Spleen (tissue), 11 donors: Measurements from ENCODE around the gene BLOC1S4. TPM values are rescaled to one million over a fixed set of nuclear protein-coding genes. Genes with fewer than 3 reads are reported as not detected.

ENCODE experiments used
- DNase-seq: peaks from one replicate; pipeline ENCODE4 v3.0.0-alpha.2; 2020
- H3K27ac ChIP-seq, 8 donors: fragments of 200-600 bp; sonication (generic) in 7 of 8; 1 replicate in 4 of 8; 2 replicates in 4 of 8; pipeline versions ENCODE4 v1.5.0 to v1.8.0; 2016 to 2021; ENCODE audit warnings: inconsistent platforms in 4 of 8, mild to moderate bottlenecking in 4 of 8, moderate library complexity in 1 of 8
- H3K27me3 ChIP-seq, 7 donors: fragments of 200-600 bp; sonication (generic) in 6 of 7; replicated peaks in 1 of 7; 1 replicate in 4 of 7; 2 replicates in 3 of 7; pipeline versions ENCODE4 v1.5.0 to v1.8.0; 2016 to 2021; ENCODE audit warnings: inconsistent platforms in 3 of 7, mild to moderate bottlenecking in 1 of 7
- H3K36me3 ChIP-seq, 6 donors: fragments of 200-600 bp; sonication (generic) in 5 of 6; 1 replicate in 4 of 6; 2 replicates in 2 of 6; pipeline versions ENCODE4 v1.5.0 to v1.8.0; 2016 to 2021; ENCODE audit warnings: inconsistent platforms in 2 of 6
- H3K4me1 ChIP-seq, 6 donors: fragments of 200-600 bp; sonication (generic) in 5 of 6; 1 replicate in 3 of 6; 2 replicates in 3 of 6; pipeline versions ENCODE4 v1.5.0 to v1.8.0; 2016 to 2021; ENCODE audit warnings: inconsistent platforms in 3 of 6
- H3K4me3 ChIP-seq, 8 donors: fragments of 200-600 bp; sonication (generic) in 7 of 8; 1 replicate in 4 of 8; 2 replicates in 4 of 8; pipeline versions ENCODE4 v1.5.0 to v1.8.0; 2016 to 2021; ENCODE audit warnings: inconsistent platforms in 4 of 8, mild to moderate bottlenecking in 4 of 8, moderate library complexity in 2 of 8
- H3K9me3 ChIP-seq, 8 donors: fragments of 200-600 bp; sonication (generic) in 7 of 8; 1 replicate in 4 of 8; 2 replicates in 4 of 8; pipeline versions ENCODE4 v1.5.0 to v1.8.0; 2016 to 2021; ENCODE audit warnings: inconsistent platforms in 4 of 8
- POLR2A ChIP-seq, 3 donors: fragments of 450-650 bp; IDR thresholded peaks; one replicate each; pipeline ENCODE4 v1.5.1; 2017; ENCODE audit warnings: antibody characterized with exemption in 3 of 3, mild to moderate bottlenecking in 1 of 3
- POLR2AphosphoS5 ChIP-seq, 3 donors: sonication (generic); formaldehyde crosslinking; IDR thresholded peaks; one replicate each; pipeline ENCODE4 v1.5.1; 2017; ENCODE audit warnings: antibody characterized with exemption in 3 of 3
- WGBS, 5 donors: extraction: QIAGEN DNeasy Blood & Tissue Kit in 3 of 5; methylation state at CpG; one replicate each; pipeline versions ENCODE4 v1.1.5 to v1.1.7; 2013 to 2018; 5-methylcytosine and 5-hydroxymethylcytosine counted together
- intact Hi-C: fragments of 100-400 bp; cut with DNase I; formaldehyde crosslinking; loops from one replicate; pipeline ENCODE4 v1.15.0; 2023; ENCODE audit warnings: low total_unique reads
- polyA plus RNA-seq, 3 donors: library from polyadenylated mRNA; stranded (reverse); fragments of 200-250 nt; gene quantifications; one replicate each; pipeline ENCODE4 v1.2.1, GENCODE V29; 2013
- total RNA-seq, 7 donors: library from RNA; depleted of rRNA in 3 of 7; stranded (reverse); fragments of >200 nt in 3 of 7; fragmentation: NEBNext Ultra II Directional in 4 of 7; extraction: Animal tissue kit (Norgen Biotek cat#: 25700) in 4 of 7; gene quantifications; one replicate each; pipeline versions ENCODE4 v1.1.0 to v1.2.1, GENCODE V29; 2016 to 2021
- TF ChIP-seq, protein P1 (sequence below), 11 experiments: fragments of 200-600 bp in 7 of 11; fragments of 450-650 bp in 4 of 11; sonication (generic) in 4 of 11; IDR thresholded peaks in 8 of 11; conservative IDR thresholded peaks in 3 of 11; 1 replicate in 7 of 11; 2 replicates in 4 of 11; pipeline versions ENCODE4 v1.4.0 to v1.8.0; 2016 to 2021; ENCODE audit warnings: antibody characterized with exemption in 11 of 11, inconsistent platforms in 4 of 11, mild to moderate bottlenecking in 1 of 11
- donor health status: healthy with polysubstance abuse.
- donor health status: DM: no; HTN: no; CAD: no; lungs with moderate emphysema.
- donor health status: DM: no; HTN: no; CAD: no.
- donor health status: Bipolar disorder and iron deficiency.
- donor health status: healthy.
- donor health status: DM: no; HTN: no; CAD: no.
- donor health status: DM: yes; HTN: yes; CAD: no.

Gene BLOC1S4
- total and polyA plus RNA-seq, 10 donors, result 13.4 to 24.2 (median 19.0) TPM

DNA sequence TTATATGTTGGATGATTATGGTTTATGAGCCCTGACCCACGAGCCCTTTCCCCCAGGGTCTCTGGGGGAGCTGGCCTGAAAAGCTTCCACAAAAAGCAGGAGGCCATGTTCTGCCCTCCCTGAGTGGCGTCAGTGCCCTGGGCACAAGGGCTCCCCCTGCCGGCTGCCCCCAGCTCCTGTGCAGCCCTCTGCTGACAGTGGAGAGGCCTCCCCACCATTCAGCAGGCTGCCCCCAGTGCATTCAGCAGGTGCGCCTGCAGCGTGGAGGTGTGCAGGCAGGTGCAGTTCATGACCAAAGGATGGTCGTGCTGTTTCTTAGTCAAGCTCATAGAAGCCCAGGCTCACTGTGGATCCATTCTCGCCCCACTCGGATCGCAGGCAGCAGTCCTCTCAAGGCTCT is 34.8 kb upstream of the BLOC1S4 start:
- Histone ChIP-seq H3K4me3 (no peak overlapping the region), H3K36me3 (peaks cover 0 to 31% (median 0%) of the 10 kb centered on the region in 6 donors), H3K27ac (no peak overlapping the region), H3K27me3 (no peaks in the 10 kb centered on the region), H3K9me3 (peaks cover 0 to 14% (median 6%) of the 10 kb centered on the region in 8 donors), H3K4me1 (peaks cover 13 to 37% (median 16%) of the 10 kb centered on the region in 6 donors)
- DNase-seq, result peak; percentile 81
- intact Hi-C loops, result no loop called here
- TF ChIP-seq POLR2A (IDR thresholded peaks at IDR 0.05), result no peak
- TF ChIP-seq POLR2AphosphoS5 (IDR thresholded peaks at IDR 0.05), result peak in 2 of 3 donors; percentile 21 to 33
- TF ChIP-seq, protein P1, sequence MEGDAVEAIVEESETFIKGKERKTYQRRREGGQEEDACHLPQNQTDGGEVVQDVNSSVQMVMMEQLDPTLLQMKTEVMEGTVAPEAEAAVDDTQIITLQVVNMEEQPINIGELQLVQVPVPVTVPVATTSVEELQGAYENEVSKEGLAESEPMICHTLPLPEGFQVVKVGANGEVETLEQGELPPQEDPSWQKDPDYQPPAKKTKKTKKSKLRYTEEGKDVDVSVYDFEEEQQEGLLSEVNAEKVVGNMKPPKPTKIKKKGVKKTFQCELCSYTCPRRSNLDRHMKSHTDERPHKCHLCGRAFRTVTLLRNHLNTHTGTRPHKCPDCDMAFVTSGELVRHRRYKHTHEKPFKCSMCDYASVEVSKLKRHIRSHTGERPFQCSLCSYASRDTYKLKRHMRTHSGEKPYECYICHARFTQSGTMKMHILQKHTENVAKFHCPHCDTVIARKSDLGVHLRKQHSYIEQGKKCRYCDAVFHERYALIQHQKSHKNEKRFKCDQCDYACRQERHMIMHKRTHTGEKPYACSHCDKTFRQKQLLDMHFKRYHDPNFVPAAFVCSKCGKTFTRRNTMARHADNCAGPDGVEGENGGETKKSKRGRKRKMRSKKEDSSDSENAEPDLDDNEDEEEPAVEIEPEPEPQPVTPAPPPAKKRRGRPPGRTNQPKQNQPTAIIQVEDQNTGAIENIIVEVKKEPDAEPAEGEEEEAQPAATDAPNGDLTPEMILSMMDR (IDR thresholded peaks at IDR 0.05 in 8 of 11, conservative IDR thresholded peaks at IDR 0.05 in 3 of 11), result peak in 3 of 11 experiments; percentile 16 to 41 (median 24)
- 82 to 91% (median 87%) methylated on average over 1 to 9 of the region's 9 CpGs for WGBS, 5 donors

DNA sequence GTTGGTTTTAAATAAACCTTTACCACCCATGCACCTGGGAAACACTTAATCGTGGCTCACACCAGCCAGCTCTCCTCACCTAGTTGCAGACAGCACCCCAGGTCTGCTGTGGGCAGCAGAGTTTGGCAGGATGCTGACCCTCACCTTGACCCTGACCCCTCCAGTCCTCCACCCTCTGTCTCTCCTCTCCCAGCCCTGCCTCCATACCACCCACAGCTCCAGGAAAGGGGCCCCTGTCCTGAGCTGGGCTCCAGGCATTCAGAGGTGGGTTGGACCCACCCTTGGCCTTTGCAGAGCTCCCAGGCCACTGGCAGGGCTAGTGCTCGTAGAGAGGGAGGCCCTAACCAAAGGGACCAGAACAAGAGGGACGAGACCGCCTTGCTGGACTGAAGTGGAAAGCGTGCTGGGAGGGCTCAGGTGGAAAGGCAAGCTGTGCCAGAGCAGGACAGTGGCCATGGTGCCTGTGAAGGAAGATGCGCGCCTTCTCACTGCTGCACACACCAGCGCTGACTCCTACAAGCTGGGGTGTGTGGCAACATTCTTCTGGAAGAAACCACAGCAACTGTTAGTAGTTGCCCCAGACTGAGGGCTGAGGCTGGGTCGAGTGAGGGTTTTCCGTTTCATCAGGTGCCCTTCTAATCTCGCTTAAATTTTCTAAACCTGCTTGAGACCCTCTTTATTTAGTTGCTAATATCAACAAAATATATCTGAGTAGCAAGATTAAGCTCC is 32.9 kb upstream of the BLOC1S4 start:
- Histone ChIP-seq H3K9me3 (peaks cover 0 to 14% (median 6%) of the 10 kb centered on the region in 8 donors), H3K27ac (no peak overlapping the region), H3K36me3 (peaks cover 0 to 17% (median 0%) of the 10 kb centered on the region in 6 donors), H3K4me3 (no peak overlapping the region), H3K4me1 (peaks cover 0 to 38% (median 2%) of the 10 kb centered on the region in 6 donors), H3K27me3 (no peaks in the 10 kb centered on the region)
- no peak for DNase-seq
- WGBS, 5 donors, result 59 to 82% (median 73%) methylated on average over 11 of the region's 11 CpGs
- TF ChIP-seq POLR2A (IDR thresholded peaks at IDR 0.05) (no peak), POLR2AphosphoS5 (IDR thresholded peaks at IDR 0.05) (peak; percentile 29 to 39 (median 34))
- TF ChIP-seq, protein P1 (IDR thresholded peaks at IDR 0.05 in 8 of 11, conservative IDR thresholded peaks at IDR 0.05 in 3 of 11), result no peak
- intact Hi-C loops, result no loop called here

DNA sequence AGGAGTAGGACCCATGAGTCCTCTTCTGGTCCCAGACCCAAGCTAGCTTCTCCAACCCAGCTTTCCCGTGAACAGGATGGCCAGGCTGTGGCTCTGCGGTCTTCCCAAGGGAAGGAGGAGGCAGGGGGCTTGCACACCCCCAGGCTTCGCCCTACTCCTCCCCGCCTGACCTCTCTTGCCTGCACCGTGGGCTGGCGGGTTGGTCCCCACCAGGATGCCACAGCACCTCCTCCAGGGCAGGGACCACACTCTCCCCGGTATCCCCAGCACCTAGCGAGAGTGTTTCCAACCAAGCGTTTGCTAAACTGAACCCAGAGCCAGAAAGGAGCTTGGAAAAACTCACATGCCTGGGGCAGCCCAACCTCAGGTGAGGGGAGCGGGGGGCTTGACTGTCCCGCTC is 31.3 kb upstream of the BLOC1S4 start:
- H3K27ac ChIP-seq, result no peak overlapping the region
- no peak for DNase-seq
- peaks cover 0 to 54% (median 13%) of the 10 kb centered on the region in 6 donors for H3K4me1 ChIP-seq
- H3K9me3 ChIP-seq, result peaks cover 0 to 10% (median 6%) of the 10 kb centered on the region in 8 donors
- intact Hi-C loops, result no loop called here
- 87 to 97% (median 92%) methylated on average over 9 to 11 of the region's 11 CpGs for WGBS, 5 donors
- no peak overlapping the region for H3K4me3 ChIP-seq
- peaks cover 0 to 10% (median 0%) of the 10 kb centered on the region in 6 donors for H3K36me3 ChIP-seq
- TF ChIP-seq POLR2AphosphoS5 (IDR thresholded peaks at IDR 0.05), result peak in 1 of 3 donors; percentile 16
- TF ChIP-seq, protein P1 (IDR thresholded peaks at IDR 0.05 in 8 of 11, conservative IDR thresholded peaks at IDR 0.05 in 3 of 11), result no peak
- H3K27me3 ChIP-seq, result no peaks in the 10 kb centered on the region

DNA sequence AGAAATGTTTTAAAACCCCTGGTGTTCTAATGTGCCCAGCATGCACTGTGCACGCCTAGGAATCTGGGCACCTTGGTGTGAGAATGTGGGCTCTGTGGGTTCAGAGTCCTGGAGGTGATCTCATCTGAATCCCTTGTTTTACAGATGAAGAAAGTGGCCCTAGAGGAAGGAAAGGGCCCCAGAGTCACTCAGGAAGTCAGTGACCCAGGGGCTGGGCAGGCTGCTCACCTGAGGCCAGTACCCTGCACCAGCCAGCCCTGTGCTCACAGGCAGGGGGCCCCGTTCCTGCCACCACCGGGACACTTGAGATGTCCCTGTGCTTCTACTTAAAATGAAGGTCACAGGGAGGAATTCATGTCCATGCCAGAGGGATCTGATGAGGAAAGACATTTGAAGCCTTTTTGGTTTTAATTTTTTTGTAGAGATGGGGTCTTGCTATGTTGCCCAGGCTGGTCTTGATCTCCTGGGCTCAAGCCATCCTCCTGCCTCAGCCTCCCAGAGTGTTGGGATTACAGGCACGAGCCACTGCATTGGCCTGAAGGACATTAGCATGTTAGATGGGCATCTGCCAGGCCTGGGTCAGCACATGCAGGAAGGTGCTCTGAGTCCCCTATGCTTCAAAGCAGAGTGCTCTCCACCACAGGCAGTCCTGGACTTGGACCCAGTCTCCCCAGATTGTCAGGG is 29.7 kb upstream of the BLOC1S4 start:
- Histone ChIP-seq H3K4me3 (no peak overlapping the region), H3K4me1 (peaks cover 8 to 70% (median 28%) of the 10 kb centered on the region in 6 donors), H3K27me3 (no peaks in the 10 kb centered on the region), H3K27ac (peak overlapping the region in 2 of 8 donors; percentile 24 to 30), H3K9me3 (no peaks in the 10 kb centered on the region), H3K36me3 (no peaks in the 10 kb centered on the region)
- intact Hi-C loops, result no loop called here
- WGBS, 5 donors, result 39 to 81% (median 72%) methylated on average over 3 to 4 of the region's 4 CpGs
- TF ChIP-seq POLR2A (IDR thresholded peaks at IDR 0.05) (no peak), POLR2AphosphoS5 (IDR thresholded peaks at IDR 0.05) (no peak)
- TF ChIP-seq, protein P1 (IDR thresholded peaks at IDR 0.05 in 8 of 11, conservative IDR thresholded peaks at IDR 0.05 in 3 of 11), result no peak
- DNase-seq, result no peak
